ENCODE measurements around the gene BTAF1.

The BTAF1 gene

GRCh38 chr10:91908337-91909116 is 15.0 kb upstream of the BTAF1 start:
- peak; percentile 15 to 53 for DNase-seq (ENCODE audit: low read depth in 2 of 2)

GRCh38 chr10:91909117-91909677 is 14.4 kb upstream of the BTAF1 start, which contains the start of gene FGFBP3:
Gene FGFBP3, minus strand, starts transcription at chr10:91909486. Its CDS starts 517 bp downstream, at chr10:91908969.
- no peak for DNase-seq (ENCODE audit: low read depth in 2 of 2)

DNA sequence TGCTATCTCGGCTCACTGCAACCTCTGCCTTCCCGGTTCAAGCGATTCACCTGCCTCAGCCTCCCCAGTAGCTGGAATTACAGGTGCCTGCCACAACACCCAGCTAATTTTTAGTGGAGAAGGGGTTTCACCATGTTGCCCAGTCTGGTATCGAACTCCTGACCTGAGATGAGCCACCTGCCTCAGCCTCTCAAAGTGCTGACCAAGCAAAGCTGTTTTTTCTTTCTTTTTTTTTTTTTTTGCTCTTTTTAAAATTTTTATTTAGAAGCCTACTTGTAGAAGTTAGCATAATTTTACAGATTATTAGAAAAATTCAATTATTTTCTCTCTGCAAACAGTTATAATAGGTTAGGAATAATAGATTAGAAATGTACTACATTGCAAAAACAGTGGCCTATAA is 13.1 kb upstream of the BTAF1 start:
- no peak for DNase-seq (ENCODE audit: low read depth in 2 of 2)

GRCh38 chr10:91919651-91920050 is 3.9 kb upstream of the BTAF1 start:
- no peak for DNase-seq (ENCODE audit: low read depth in 2 of 2)

GRCh38 chr10:91924212-91925021 is 847 bp downstream of the BTAF1 start:
- no peak for DNase-seq (ENCODE audit: low read depth in 2 of 2)

GRCh38 chr10:91925022-91925320 is 1.4 kb downstream of the BTAF1 start:
- no peak for DNase-seq (ENCODE audit: low read depth in 2 of 2)

- no peak for DNase-seq (ENCODE audit: low read depth in 2 of 2)
Measured at GRCh38 chr10:91930939-91931338, 7.4 kb downstream of the BTAF1 start.

DNA sequence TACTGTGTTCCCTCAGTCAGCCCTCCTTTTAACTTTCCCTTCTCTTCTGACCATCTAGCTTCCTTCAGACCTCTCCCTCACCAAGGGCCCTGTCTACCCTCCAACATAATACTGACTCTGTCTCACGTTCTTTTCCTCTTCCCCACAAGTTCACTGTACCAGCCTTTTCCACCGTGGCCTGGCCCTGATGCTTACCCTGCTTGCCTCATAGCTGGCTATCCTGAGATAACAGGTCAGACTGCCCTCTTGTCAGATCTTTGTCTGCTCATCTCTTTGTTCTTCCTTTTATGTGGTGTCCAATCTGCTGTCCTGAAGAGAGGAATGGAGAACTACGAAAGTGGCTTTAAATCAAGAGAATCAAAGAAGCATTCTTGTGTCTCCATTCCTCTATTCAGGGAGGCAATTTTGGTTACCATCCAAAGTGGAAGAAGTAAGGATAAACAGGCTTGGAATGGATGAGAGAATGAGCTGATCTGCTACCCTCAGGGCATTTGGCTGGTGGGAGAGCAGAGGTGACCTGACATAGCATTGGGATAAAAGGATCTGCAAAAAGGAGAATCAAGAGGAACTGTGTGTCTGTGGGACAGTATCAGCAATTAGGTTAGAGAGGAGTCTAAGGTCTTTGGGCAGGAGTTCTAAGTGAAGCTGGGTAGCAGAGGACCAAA is 8.1 kb downstream of the BTAF1 start:
- DNase-seq (ENCODE audit: low read depth in 2 of 2), result no peak

DNA sequence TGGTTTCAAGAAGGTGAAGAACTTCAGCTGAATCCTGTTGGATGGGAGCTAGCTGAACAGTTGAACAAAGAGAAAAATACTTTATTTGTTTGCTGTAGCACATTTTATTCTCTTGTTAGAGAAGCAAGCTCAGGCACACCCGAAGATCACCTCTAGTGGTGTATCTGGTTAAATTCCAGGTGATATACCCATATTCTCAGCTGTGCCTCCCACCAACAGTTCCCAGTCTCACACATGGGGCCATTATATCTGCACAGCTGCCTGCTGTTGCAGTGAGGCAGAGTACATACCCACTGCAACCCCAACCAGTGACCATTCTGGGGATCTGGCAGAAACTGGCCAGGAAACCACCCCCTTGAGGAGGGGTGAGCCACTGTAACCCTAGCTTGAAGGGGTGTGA is 9.2 kb downstream of the BTAF1 start:
- no peak for DNase-seq (ENCODE audit: low read depth in 2 of 2)

- no peak for DNase-seq (ENCODE audit: low read depth in 2 of 2)
Measured at GRCh38 chr10:91935886-91936285, 12.3 kb downstream of the BTAF1 start.

- no peak for DNase-seq (ENCODE audit: low read depth in 2 of 2)
Measured at GRCh38 chr10:91939653-91940052, 16.1 kb downstream of the BTAF1 start.

- no peak for DNase-seq (ENCODE audit: low read depth in 2 of 2)
Measured at GRCh38 chr10:91941426-91941825, 17.9 kb downstream of the BTAF1 start.

DNA sequence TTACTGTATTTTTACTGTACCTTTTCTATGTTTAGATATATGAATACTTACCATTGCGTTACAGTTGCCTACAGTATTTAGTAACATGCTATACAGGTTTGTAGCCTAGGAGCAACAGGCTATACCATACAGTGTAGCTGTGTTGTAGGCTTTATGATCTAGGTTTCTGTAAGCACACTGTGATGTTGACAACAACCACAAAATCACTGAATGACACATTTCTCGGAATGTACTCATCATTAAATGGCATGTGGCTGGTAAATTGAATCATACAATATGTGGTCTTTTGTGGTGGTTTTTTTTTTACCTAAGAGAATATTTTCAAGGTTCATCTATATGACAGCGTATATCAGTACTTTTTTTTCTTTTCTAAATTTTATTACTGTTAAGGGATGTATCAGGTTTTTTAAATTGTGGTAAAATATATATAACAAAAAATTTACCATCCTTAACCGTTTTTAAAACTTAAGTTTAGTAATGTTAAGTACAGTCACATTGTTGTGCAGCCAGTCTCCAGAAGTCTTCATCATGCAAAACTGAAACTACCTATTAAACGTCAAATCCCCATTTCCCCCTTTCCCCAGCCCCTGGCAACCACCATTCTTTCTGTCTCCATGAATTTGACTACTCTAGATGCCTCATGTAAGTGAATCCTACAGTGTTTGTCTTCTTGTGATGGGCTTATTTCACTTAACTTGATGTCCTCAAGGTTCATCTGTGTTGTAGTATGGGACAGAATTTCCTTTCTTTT is 21.5 kb downstream of the BTAF1 start:
- no peak for DNase-seq (ENCODE audit: low read depth in 2 of 2)

DNA sequence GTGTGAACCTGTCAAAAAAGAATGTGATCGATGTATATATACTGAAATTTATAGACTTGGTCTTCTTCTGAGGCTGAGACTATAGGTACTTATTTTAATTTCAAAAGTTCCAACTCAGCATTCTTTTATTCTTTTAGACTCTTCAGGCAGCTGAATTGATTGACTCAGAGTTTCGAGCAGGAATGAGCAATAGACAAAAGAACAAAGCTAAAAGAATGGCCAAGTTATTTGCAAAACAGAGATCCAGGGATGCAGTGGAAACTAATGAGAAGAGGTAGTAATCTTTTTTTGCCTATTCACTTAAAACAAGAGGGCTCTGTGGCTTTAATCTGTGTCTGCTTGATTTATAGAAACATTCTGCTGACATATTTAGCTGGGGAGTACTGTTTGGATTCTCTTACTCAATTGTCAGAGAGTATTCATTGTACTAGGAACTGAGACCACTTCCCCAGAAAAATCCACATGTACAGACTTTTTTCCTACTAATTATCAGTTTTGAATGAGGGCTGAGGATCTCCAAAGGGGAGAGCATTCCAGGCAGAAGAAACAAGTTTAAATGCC is 30.1 kb downstream of the BTAF1 start:
- DNase-seq (ENCODE audit: low read depth in 2 of 2), result no peak

DNA sequence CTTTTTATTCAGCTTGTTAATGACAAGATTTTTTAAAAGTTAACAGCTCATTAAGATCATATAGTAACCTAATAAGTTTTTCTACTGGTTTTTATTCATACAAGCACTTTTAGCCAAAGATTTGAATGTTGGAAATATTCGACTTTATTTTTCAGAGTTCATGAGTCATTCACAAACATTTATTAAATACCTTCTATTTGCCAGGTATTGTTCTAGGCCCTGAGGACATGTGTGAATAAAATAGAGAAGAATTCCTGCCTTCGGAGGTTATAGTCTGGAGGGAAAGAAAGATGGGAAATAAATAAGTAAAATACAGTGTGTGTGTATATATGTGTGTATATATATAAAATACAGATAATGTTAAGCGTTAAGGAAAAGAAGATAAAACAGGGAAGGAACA is 31.5 kb downstream of the BTAF1 start:
- no peak for DNase-seq (ENCODE audit: low read depth in 2 of 2)

DNA sequence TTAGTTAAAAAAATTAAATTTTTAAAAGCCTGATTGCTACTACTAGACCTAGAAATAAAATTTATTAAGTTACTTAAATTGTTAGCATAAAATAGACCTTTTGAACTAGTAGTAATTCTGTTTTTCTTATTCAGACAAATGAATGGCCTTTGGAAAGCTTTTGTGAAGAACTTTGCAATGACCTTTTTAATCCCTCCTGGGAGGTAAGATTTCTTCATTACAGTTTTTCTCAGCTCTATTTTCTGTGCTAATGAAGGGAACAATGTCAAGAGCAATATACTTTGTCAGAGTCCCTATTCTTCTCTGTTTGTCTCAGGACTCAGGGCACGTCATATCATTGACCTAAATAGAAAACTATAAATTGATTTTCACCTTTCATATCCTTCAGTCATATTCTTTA is 33.5 kb downstream of the BTAF1 start:
- DNase-seq (ENCODE audit: low read depth in 2 of 2), result no peak

- no peak for DNase-seq (ENCODE audit: low read depth in 2 of 2)
Measured at GRCh38 chr10:91969297-91969696, 45.7 kb downstream of the BTAF1 start.

DNA sequence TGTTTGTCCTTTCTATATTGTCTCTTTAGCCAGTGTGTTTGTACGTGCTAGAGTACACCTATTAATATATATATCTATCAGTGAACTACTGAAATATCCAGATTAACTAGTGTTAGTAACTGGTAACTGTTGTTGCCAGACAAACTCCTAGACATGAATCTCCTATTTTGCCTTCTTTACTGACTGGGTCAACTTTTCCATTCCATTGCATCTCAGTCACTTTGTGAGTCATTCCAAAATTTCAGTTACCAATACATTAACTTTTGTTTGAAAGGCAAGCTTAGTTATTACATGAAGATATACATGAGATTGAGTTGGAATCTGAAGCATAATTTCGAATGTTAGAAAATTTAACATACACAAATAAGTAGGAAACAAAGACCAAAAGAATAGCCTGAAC is 51.4 kb downstream of the BTAF1 start:
- DNase-seq (ENCODE audit: low read depth in 2 of 2), result no peak

DNA sequence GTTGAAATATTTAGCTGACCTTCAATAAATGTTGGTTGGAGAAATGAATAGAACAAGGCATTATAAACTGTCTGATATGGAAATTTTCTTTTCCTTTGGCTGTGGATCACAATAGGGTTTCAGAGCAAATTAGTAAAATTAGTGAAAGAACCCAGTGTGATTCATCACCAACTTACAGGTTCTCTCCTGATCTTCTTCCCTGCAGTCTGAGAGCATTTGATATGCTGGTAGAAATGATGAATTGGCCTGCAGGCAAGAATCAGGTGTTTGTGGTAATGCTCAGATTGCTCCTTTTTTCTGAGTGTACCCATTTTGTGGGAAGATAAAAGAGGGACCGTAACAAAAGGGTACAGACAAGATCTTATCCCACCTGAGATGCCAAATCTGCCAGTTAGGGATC is 51.9 kb downstream of the BTAF1 start:
- no peak for DNase-seq (ENCODE audit: low read depth in 2 of 2)

GRCh38 chr10:91976317-91977051 is 52.9 kb downstream of the BTAF1 start:
- no peak for DNase-seq (ENCODE audit: low read depth in 2 of 2)

DNA sequence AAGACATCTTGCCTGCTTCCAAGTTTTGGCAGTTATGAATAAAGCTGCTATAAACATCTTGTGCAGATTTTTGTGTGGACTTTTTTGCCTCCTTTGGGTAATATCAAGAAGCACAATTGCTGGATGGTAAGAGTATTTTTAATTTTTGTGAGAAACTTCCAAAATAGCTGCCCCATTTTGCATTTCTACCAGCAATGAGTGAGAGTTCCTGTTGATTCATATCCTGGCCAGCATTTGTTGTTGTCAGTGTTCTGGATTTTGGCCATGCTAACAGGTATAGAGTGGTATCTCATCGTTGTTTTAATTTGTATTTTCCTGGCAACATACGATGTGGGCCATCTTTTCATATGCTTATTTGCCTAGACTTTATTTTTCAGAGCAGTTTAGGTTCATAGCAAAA is 53.9 kb downstream of the BTAF1 start:
- no peak for DNase-seq (ENCODE audit: low read depth in 2 of 2)

All from stimulated activated CD4-positive, alpha-beta T cell treated with anti-CD3 and anti-CD28 coated beads, Interleukin-1b, Interleukin-23, amount 100 ng/mL, for 1 hour (primary cell).